Mammary epithelial cell (primary cell): ENCODE results near the gene SMIM43.

Source experiments
- CTCF ChIP-seq, 2 donors: IDR thresholded peaks in 1 of 2; conservative IDR thresholded peaks in 1 of 2; 2 replicates each; pipeline ENCODE4 v1.5.1; 2011 to 2012; ENCODE audit warnings: inconsistent platforms in 2 of 2, low read length in 2 of 2, mild to moderate bottlenecking in 2 of 2, control low read depth in 1 of 2, low read depth in 1 of 2; ENCODE audit not compliant: insufficient read depth in 1 of 2; ENCODE audit errors: extremely low read depth in 1 of 2
- EZH2 ChIP-seq: IDR thresholded peaks from 2 replicates; pipeline ENCODE4 v1.6.1; 2012; ENCODE audit warnings: low read length, inconsistent platforms, borderline replicate concordance

GRCh38 chr4:121739575-121739974, 25.4 kb downstream of the SMIM43 start:
- TF ChIP-seq CTCF (conservative IDR thresholded peaks at IDR 0.05 in 1 of 2, IDR thresholded peaks at IDR 0.05 in 1 of 2; ENCODE audit: extremely low read depth in 1 of 2, insufficient read depth in 1 of 2, low read depth in 1 of 2, low read length in 2 of 2), result no peak
- no peak for TF ChIP-seq EZH2
